Measurements from ENCODE around the gene ABCA5.
A peak's percentile ranks its signal among the peaks of the same experiment; 100 is the strongest.

Gene ABCA5, protein sequence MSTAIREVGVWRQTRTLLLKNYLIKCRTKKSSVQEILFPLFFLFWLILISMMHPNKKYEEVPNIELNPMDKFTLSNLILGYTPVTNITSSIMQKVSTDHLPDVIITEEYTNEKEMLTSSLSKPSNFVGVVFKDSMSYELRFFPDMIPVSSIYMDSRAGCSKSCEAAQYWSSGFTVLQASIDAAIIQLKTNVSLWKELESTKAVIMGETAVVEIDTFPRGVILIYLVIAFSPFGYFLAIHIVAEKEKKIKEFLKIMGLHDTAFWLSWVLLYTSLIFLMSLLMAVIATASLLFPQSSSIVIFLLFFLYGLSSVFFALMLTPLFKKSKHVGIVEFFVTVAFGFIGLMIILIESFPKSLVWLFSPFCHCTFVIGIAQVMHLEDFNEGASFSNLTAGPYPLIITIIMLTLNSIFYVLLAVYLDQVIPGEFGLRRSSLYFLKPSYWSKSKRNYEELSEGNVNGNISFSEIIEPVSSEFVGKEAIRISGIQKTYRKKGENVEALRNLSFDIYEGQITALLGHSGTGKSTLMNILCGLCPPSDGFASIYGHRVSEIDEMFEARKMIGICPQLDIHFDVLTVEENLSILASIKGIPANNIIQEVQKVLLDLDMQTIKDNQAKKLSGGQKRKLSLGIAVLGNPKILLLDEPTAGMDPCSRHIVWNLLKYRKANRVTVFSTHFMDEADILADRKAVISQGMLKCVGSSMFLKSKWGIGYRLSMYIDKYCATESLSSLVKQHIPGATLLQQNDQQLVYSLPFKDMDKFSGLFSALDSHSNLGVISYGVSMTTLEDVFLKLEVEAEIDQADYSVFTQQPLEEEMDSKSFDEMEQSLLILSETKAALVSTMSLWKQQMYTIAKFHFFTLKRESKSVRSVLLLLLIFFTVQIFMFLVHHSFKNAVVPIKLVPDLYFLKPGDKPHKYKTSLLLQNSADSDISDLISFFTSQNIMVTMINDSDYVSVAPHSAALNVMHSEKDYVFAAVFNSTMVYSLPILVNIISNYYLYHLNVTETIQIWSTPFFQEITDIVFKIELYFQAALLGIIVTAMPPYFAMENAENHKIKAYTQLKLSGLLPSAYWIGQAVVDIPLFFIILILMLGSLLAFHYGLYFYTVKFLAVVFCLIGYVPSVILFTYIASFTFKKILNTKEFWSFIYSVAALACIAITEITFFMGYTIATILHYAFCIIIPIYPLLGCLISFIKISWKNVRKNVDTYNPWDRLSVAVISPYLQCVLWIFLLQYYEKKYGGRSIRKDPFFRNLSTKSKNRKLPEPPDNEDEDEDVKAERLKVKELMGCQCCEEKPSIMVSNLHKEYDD (N-terminal part only)

DNA sequence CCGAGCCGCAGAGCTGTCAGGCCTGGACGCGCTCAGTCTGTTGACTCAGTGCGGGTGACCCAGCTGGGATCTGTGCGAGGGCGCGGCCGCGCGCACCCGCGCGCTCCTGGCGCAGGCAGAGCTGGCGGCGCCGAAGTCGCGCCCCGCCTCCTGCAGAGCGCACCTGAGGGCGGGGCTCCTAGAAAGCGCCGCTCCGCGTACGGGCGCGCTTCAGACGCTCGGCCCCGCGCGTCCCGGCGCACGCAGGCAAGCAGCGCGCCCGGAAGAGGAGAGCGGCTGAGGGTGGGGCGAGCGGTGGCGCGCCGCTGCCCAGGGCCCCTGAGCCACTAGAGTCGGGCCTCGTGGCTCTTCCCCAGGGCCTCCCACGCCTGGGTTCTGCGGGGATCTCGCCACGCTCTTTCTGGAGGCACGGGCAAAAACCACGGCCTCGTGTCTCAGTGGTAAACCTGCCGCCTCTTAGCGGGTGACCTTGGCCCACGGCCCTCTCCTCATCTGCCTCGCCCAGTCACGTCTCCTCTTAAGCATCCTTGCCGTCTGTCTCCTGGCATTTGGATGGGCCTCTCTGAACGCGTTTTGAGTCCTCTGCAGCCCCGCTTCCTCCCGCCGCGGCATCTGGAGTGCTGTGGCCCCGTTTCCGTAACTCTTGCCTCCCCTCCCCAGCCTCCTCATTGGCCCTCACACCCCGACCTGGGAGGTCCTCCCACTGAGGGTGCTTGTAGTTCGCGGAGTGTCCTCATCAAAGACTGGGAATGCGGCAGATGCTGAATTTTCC is at the start of gene ABCA5:
Gene ABCA5 (minus strand): TSS at position 74 of the 772 bp plus-strand sequence. CDS start 12,718 bp downstream, outside the sequence.
- peak; percentile 86 for DNase-seq

DNA sequence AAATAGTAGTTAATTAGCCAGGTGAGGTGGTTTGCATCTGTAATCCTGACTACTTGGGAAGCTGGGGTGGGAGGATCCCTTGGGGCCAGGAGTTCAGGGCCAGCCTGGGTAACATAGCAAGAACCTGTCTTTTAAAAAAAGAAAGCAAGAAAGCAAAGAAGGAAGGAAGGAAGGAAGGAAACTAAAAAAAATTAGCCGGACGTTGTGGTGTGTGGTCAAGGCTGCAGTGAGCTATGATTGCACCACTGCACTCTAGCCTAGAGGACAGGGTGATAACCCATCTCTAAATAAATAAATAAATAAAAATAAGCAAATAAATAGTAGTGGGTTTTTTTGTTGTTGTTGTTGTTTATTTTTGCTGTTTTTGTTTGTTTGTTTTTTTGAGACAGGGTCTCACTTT is 48.3 kb upstream of the ABCA5 start:
- no peak for DNase-seq

DNA sequence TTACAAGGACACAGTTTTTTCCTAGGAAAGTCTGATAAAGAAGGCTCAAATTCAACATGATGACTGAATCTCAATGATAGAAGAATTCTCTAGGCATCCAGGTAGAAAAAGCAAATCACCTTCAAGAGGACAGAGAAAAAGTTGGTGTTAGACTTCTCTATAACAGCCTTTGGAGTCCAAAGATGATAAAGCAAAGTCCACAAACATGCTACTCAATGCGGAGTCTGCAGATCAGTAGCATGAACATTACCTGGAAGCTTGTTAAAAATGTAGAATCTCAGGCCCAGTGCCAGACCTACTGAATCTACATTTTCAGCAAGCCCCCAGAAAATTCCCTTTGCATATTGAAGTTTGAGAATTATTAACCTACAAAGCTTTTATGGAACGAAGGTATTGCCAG is 46.1 kb upstream of the ABCA5 start:
- DNase-seq: no peak

DNA sequence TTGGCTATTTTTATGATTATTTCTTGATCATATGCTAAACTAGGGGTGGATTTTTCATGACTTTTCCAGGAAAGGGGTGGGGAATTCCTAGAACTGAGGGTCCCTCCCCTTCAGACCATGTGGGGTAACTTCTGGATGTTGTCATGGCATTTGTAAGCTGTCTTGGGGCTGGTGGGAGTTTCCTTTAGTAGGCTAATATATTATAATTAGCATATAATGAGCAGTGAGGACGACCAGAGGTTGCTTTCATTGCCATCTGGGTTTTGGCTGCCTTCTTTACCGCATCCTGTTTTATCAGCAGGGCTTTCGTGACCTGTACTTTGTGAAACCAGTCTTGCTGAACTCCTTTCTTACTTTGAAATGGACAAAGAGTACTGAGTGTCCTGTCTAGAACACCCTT is 40.4 kb upstream of the ABCA5 start:
- no peak for DNase-seq

DNA sequence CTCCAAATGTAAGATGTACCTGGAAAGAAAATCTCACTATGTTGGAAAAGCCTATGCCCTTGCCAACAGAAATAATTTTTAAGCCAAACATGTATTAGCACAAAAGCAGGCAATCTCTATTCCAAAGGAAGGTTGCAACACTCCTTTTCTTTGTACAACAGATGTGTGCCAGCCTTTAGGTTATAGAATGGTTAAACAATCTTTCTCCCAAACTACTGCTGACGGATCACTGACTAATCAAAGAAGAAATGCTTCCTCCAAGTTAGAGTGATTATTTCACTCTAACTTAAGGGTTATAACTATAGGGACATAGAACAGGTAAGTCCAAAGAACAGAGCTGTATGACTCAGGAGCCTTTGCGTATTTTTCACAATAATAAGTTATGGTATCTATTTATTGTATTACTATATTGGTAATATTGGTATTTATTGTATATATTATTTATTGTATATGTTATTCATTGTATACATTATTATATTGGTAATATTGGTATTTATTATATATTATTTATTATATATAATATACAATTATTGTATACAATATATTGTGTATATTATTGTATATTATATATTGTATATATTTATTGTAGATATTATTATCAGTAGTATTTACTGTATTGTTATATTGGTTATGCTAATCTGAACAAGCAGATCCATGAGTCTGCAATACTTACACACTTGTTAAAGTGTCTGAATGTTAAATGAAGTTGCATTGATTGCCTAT is 36.7 kb upstream of the ABCA5 start:
- no peak for DNase-seq

DNA sequence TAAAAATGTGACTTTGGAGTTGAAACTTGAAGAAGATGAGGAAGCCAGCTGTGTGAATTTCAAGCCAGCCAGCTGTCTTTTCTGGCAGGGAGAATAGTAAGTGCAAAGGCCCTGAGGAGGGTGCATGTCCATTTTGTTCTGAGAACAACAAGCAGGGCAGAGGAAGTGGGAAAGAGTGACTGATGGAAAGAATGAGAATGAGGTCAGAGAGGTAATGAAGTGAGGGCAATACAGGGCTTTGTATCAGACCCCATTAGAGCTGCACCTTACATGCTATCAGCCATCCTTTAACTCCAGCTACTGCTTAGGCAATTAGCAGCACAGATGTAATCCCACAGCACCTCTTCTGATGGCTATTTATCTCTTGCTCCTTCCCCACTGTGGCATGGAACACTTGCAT is 34.2 kb upstream of the ABCA5 start:
- no peak for DNase-seq

DNA sequence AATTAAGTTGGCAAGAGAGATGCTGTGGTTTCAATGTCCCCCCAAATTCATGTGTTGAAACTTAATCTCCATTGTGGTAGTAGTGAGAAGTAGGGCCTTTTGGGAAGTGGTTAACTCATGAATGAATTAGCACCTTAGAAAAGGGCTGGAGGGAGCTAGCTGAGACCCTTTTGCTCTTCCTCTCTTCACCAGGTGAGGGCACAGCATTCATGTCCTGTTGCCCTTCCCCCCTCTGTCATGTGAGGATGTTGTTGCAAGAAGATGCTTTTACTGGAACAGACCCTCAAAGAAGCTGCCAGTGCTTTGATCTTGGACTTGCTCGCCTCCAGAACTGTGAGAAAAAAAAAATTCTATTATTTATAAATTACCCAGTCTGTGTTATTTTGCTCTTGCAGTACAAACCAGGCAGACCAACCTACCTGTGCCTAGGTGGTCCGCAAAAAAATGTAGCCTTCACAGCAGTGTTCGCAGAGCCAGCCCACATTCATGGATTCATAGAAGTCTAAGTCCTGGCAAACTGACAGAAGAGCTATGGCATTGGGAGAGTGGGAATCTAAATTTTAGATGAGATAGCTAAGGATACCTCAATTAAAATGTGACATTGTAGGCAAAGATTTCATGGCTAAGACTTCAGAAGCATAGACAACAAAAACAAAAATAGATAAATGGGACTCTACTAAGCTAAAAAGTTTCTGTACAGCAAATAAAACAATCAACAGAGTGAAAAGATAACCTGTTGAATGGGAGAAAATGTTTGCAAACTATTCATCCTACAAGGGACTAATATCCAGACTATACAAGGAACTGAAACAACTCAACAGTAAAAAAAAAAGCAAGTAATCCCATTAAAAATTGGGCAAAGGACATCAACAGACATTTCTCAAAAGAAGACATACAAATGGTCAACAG is 32.0 kb upstream of the ABCA5 start:
- no peak for DNase-seq

DNA sequence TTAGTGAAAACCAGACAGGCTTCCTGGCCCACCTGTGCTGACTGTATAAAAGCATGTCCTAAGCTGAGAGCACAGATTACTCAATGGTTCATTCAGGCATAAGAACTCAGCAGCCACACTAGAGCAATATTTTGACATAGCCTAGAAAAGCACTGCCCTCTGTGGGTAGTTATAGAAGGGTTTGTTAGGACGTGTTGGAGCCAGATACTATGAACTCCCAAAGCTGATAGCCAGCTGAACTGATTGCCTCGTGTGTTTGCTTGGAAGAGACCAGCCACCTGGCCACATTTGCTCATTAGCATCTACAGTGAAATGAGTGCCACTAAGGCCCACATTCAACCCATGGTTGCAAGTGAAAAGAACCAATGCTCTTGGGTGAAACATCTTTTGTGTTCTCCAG is 30.8 kb upstream of the ABCA5 start:
- DNase-seq: no peak

DNA sequence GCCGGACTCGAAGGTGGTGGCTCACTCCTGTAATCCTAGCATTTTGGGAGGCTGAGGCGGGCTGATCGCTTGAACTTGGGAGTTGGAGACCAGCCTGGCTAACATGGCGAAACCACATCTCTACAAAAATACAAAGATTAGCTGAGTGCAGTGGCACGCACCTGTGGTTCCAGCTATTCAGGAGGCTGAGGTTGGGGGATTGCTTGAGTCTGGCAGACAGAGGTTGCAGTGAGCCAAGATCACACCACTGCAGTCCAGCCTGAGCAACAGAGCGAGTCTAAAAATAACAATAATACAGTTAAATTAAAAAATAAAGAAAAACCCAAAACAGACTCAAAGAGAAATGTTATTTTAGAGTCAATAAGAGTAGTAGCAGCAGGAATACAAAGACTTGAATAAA is 29.7 kb upstream of the ABCA5 start:
- DNase-seq: no peak

DNA sequence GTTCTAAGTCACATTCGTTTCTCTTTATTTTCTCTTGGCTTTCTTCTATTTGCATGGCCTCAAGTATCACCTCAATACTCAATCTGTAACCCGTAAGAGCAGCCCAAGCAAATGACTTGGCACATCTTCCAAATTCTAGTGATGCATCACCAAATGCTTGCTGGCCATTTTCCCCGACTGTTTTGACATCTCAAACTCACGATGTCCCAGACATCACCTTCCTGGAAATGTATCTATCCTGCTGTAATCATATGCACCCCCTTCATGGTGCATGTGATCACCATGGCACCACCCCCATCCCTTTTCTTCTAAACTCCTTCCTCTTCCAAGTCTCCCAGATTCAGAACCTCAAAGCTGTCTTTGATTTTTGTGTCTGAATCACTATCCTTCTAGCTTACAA is 24.0 kb upstream of the ABCA5 start:
- DNase-seq: no peak

DNA sequence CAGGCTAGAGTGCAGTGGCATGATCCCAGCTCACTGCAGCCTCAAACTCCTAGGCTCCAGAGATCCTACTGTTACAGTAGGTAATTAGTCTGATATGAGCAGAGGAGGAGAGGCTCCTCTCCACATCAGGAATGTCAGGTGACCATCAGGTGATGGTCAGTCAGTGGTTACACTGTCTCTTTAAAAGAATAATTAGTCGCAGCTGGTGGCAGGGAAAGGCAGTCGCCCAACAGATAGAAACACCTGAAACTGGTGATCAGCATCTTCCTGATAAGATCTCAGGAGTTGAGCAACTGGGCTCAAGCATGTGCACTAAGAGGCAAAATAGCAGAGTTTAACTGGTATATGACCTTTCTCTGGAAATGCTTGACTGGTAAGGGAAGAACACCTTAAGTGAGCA is 21.5 kb upstream of the ABCA5 start:
- no peak for DNase-seq

DNA sequence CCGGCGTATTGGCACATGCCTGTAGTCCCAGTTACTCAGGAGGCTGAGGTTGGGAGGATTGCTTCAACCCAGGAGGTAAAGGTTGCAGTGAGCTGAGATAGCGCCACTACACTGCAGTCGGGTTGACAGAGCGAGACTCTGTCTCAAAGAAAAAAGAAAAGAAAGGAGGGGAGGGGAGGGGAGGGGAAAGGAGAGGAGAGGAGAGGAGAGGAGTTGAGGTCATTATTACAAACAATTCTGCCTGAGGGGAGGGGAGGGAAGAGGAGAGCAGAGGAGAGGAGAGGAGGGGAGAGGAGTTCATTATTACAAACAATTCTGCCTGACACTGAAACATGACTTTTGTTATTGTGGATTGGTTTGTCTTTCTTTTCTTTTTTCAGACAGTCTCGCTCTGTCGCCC is 19.8 kb upstream of the ABCA5 start:
- no peak for DNase-seq

DNA sequence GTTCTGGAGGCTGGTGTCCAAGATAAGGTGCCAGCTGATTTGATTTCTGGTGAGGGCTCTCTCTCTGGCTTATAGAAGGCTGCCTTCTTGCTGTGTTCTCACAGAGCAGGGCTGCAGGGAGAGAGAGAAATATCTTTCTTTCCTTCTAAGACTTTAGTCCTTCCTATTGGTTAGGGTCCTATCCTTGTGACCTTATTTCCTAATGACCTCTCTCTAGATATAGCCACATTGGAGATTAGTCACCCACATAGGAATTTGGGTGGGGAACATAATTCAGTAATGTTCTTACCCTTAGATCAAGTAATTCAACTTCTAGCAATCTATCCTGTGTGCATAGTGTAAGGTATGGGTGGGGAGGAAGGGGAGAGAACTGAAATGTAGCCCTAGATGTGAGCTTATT is 18.0 kb upstream of the ABCA5 start:
- DNase-seq: no peak

DNA sequence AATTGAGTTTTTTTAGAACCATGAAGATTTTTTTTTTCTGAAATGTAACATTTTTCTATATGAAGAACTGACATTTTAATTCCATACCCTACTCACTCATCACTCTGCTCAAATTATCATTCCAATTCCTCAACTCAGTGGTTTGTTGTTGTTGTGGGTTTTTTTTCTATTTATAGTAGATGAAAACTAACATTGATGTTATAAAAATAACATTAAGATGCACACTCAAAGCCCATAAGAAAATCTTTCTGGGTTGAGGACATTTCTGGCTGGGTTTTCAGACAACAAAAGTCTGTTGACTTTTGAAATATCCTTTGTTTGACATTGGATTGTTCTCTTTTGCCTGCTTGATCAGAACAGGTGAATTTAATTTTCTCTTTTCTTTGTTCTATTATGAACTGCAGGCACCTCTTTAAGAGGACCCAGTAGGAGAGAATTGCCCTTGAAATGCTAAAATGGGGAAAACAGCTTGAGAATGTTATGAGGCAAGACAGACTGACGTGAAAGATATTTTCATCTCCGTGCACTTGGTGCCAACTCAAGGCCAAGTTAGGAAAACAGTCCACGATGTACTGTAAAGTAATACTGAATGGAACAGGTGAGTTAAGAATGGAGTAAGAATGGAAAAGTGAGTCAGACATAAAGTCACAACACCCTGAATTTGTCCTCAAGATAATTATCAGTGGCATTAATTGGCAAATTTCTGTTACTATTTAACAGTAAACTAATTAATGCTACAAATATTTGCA is 16.1 kb upstream of the ABCA5 start:
- DNase-seq: no peak

DNA sequence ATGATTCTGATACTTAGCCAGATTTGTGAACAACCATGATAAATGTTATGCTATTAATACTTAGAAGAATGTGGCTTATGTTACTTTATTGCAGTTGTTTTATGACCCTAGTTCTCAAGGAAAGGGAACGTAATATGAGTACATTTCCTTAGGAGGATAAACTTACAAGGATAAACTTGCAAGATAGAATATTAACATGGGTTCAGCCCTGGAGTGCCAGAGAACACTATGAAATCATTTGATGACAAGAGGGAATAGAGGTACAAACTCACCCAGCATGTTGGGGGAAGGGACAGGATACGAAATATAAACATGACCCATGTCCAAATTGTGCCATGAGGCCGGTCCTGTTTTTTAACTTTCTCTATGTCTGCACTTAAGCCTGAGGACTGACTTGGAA is 13.0 kb upstream of the ABCA5 start:
- DNase-seq: no peak

DNA sequence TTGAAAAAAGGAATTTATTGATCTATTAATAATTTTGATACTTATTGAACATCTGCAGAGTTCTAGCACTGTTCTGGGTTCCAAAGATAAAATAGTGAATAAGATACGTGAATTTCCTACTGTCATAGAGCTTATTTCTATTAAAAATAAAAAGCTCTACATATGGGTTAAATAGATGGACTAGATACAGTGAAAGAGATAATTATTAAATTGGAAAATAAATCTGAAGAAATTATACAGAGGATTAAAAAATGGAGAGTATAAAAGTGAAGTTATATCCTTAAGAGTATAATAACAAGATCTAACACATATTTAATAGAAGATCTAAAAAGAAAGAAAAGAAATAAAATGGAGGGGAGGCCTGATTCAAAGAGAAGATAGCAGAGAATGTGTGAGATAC is 10.1 kb upstream of the ABCA5 start:
- DNase-seq: no peak

DNA sequence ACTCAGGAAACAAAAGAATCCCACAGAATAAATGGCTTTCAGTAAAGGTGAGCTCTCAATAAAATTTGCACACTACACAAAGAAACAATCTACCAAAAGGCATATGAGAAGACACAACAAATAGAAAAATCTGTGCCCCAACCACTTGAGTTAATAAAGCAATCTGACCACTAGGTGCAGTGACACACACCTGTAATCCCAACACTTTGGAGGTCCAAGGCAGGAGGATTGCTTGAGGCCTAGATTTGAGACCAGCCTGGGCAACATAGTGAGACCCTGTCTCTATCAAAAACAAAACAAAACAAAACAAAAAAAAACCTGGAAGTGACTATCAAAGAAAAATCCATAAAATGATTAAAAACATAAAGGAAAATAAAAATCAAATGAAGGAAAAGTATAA is 9.6 kb upstream of the ABCA5 start:
- no peak for DNase-seq

DNA sequence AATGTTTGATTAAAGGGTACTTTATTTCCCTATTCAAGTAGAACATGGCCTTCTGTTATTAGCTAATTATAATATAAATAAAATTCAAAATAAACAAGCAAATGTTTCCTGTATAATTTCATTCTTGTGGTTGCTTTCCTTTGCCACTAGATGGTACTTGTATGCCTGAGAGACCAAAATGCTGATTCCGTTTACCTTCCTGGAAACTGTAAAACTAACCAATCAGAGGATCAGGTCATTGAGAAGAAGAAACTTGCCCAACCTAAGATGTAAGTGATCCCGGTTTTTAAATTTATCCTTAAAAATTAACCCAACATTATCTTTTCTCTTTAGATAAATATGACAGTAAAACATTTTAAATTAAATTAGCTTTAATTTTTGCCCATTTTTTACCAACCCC is 8.1 kb upstream of the ABCA5 start:
- DNase-seq: no peak

DNA sequence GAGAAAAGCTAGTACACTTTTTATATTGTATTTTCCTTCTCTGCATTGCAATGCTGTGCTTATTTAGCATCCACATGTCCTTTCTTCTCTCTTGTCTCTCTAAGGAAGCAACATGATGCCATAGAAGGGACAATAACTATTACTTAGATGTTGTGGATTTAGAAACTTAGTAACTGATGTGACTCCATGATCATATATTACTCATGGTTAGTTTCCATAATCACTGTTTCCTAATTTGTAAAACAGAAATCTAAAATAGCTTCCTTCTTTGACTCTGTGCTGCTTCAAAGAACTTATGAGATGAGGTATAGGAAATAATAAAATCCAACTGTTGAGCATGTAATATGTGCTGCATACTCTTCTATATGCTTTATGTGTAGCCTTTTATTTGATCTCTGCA is 6.6 kb upstream of the ABCA5 start:
- no peak for DNase-seq

DNA sequence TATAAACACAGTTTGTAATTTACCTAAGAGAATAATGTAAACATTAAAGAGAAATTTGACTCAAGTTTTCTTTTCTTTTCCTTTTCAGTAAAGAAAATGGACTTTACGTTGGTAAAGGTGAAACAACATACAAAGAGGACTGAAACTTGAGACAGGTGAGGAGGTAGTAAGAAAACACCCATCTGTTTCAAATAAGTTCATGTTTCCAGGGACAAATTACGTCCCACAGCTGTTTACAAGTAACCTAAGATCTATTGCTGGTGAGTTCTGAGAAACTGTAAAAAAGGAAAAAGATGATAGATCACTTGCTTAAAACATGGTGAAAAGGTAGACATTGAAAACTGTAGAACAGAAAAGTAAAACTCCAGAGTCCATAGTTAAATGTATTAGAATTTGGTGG is 4.8 kb upstream of the ABCA5 start:
- no peak for DNase-seq
